Measurements from ENCODE around the gene PRLR.

DNA sequence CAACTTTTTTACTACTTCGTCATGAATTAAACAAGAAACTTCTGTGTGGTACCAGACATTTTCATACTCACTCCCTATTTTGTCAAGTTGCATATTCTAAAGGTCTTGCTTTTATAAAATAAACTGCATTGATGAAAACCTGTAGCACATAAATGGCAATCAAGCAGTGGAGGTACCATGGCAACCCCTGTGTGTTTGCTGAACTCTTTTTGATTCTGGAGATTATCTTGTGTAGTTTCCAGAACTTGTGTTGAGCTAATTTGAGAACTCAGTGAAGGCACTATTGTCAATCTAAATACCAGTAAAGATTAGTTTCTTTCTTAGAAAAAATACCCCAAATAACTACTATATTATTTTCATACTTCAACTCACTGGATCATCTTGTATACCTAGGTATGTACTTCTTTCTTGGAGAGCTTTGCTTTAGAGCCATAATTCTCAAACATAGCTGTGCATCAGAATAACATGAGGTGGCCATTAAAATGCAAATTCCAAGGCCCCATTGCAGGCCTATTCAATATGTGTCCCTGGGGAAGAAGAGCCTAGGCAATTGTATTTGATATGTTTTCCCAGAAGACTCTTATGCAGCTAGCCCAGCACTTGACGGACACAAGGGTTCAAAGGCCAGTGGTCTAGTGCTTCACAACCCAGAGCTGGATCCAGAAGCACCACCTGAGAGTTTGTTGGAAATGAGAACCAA is 9.8 kb upstream of the PRLR start:
- TF ChIP-seq, protein P1, sequence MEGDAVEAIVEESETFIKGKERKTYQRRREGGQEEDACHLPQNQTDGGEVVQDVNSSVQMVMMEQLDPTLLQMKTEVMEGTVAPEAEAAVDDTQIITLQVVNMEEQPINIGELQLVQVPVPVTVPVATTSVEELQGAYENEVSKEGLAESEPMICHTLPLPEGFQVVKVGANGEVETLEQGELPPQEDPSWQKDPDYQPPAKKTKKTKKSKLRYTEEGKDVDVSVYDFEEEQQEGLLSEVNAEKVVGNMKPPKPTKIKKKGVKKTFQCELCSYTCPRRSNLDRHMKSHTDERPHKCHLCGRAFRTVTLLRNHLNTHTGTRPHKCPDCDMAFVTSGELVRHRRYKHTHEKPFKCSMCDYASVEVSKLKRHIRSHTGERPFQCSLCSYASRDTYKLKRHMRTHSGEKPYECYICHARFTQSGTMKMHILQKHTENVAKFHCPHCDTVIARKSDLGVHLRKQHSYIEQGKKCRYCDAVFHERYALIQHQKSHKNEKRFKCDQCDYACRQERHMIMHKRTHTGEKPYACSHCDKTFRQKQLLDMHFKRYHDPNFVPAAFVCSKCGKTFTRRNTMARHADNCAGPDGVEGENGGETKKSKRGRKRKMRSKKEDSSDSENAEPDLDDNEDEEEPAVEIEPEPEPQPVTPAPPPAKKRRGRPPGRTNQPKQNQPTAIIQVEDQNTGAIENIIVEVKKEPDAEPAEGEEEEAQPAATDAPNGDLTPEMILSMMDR (IDR thresholded peaks at IDR 0.05), result no peak
- TF ChIP-seq ZFX (IDR thresholded peaks at IDR 0.05; ENCODE audit: borderline replicate concordance), result no peak

Measured in 22Rv1 (cell line).